Body of pancreas (tissue), 4 donors: ENCODE results near the gene AHCYL2. TPM values are rescaled to one million over a fixed set of nuclear protein-coding genes. Genes with fewer than 3 reads are reported as not detected.

Experiments
- ATAC-seq: fragments of 150-250 bp; one replicate; pipeline ENCODE4 v1.9.1; 2016
- DNase-seq, 4 donors: peaks; one replicate each; pipeline ENCODE4 v3.0.0-alpha.2; 2019
- H3K27ac ChIP-seq, 4 donors: fragments of 200-600 bp; sonication (generic); 1 replicate in 3 of 4; 2 replicates in 1 of 4; pipeline versions ENCODE4 v1.5.1 to v1.6.1; 2016 to 2019; ENCODE audit warnings: mild to moderate bottlenecking in 1 of 4, mixed read lengths in 1 of 4, moderate library complexity in 1 of 4
- H3K27me3 ChIP-seq, 2 donors: fragments of 200-600 bp; sonication (generic); one replicate each; pipeline ENCODE4 v1.6.0; 2016; ENCODE audit warnings: mild to moderate bottlenecking in 1 of 2
- H3K36me3 ChIP-seq, 2 donors: fragments of 200-600 bp; sonication (generic); replicated peaks in 1 of 2; 2 replicates each; pipeline ENCODE4 v1.5.1; 2016; ENCODE audit warnings: low read depth in 2 of 2; ENCODE audit not compliant: insufficient read depth in 1 of 2
- H3K4me1 ChIP-seq: fragments of 200-600 bp; sonication (generic); one replicate; pipeline ENCODE4 v1.6.0; 2016
- H3K4me3 ChIP-seq, 2 donors: fragments of 200-600 bp; sonication (generic); 1 replicate in 1 of 2; 2 replicates in 1 of 2; pipeline ENCODE4 v1.5.1; 2016 to 2019
- H3K9me3 ChIP-seq, 3 donors: fragments of 200-600 bp; sonication (generic); 1 replicate in 2 of 3; 2 replicates in 1 of 3; pipeline ENCODE4 v1.5.1; 2016
- CTCF ChIP-seq, 7 experiments: fragments of 450-650 bp in 4 of 7; fragments of 200-600 bp in 3 of 7; sonication (generic) in 3 of 7; IDR thresholded peaks; one replicate each; pipeline ENCODE4 v1.5.1; 2016 to 2019; ENCODE audit warnings: antibody characterized with exemption in 7 of 7
- POLR2A ChIP-seq, 3 donors: fragments of 450-650 bp; IDR thresholded peaks; one replicate each; pipeline ENCODE4 v1.6.1; 2016; ENCODE audit warnings: antibody characterized with exemption in 3 of 3, mild to moderate bottlenecking in 2 of 3
- WGBS, 2 donors: methylation state at CpG; one replicate each; pipeline ENCODE4 v1.1.5; 2017; 5-methylcytosine and 5-hydroxymethylcytosine counted together
- intact Hi-C: fragments of 100-400 bp; cut with DNase I; formaldehyde crosslinking; loops from one replicate; pipeline ENCODE4 v1.15.1; 2023
- total RNA-seq, 2 donors: library from RNA; depleted of rRNA; stranded (reverse); fragments of >200 nt; gene quantifications; one replicate each; pipeline ENCODE4 v1.1.0, GENCODE V29; 2016

The AHCYL2 gene
- total RNA-seq, 2 donors from 2014 or later: 9.3 to 51.4 TPM

- no peaks in the 10 kb centered on the region for H3K27me3 ChIP-seq
- H3K4me3 ChIP-seq: no peak overlapping the region
- intact Hi-C loops: no loop called here
- ATAC-seq (no peak), DNase-seq (no peak)
- no peaks in the 10 kb centered on the region for H3K9me3 ChIP-seq
- peak overlapping the region in 2 of 4 donors; percentile 34 to 72 for H3K27ac ChIP-seq
- 74 to 80% methylated on average over 5 of the region's 5 CpGs for WGBS, 2 donors
- TF ChIP-seq POLR2A (IDR thresholded peaks at IDR 0.05): no peak
- TF ChIP-seq CTCF (IDR thresholded peaks at IDR 0.05): no peak
- H3K36me3 ChIP-seq: no peaks in the 10 kb centered on the region
- peaks cover 19% of the 10 kb centered on the region for H3K4me1 ChIP-seq
Measured at GRCh38 chr7:129282865-129283264, 58.0 kb downstream of the AHCYL2 start.

- H3K9me3 ChIP-seq: no peaks in the 10 kb centered on the region
- ATAC-seq (peak; percentile 83), DNase-seq (no peak)
- no peak for TF ChIP-seq POLR2A (IDR thresholded peaks at IDR 0.05)
- TF ChIP-seq CTCF (IDR thresholded peaks at IDR 0.05): no peak
- H3K27ac ChIP-seq: peak overlapping the region in 2 of 4 donors; percentile 72 to 76
- no peak overlapping the region for H3K4me3 ChIP-seq
- 54 to 61% methylated on average over 4 of the region's 4 CpGs for WGBS, 2 donors
- no peaks in the 10 kb centered on the region for H3K36me3 ChIP-seq
- H3K27me3 ChIP-seq: no peaks in the 10 kb centered on the region
- H3K4me1 ChIP-seq: peaks cover 19% of the 10 kb centered on the region
- intact Hi-C loops: no loop called here
Measured at GRCh38 chr7:129283936-129284335, 59.1 kb downstream of the AHCYL2 start.

GRCh38 chr7:129285111-129285510 lies 60.3 kb downstream of the AHCYL2 start:
- no peak for TF ChIP-seq POLR2A (IDR thresholded peaks at IDR 0.05)
- TF ChIP-seq CTCF (IDR thresholded peaks at IDR 0.05): no peak
- Histone ChIP-seq H3K36me3 (no peaks in the 10 kb centered on the region), H3K4me3 (no peak overlapping the region), H3K9me3 (no peaks in the 10 kb centered on the region), H3K27me3 (no peaks in the 10 kb centered on the region), H3K27ac (peak overlapping the region in 2 of 4 donors; percentile 45 to 72), H3K4me1 (peaks cover 19% of the 10 kb centered on the region)
- DNase-seq (no peak), ATAC-seq (no peak)
- WGBS, 2 donors: 84 to 86% methylated on average over 2 of the region's 2 CpGs
- intact Hi-C loops: no loop called here

GRCh38 chr7:129292861-129293260 lies 68.0 kb downstream of the AHCYL2 start:
- no peak overlapping the region for H3K27ac ChIP-seq
- no peak for TF ChIP-seq POLR2A (IDR thresholded peaks at IDR 0.05)
- intact Hi-C loops: no loop called here

GRCh38 chr7:129295015-129295423 lies 70.2 kb downstream of the AHCYL2 start:
- no peaks in the 10 kb centered on the region for H3K27me3 ChIP-seq
- ATAC-seq (peak; percentile 53), DNase-seq (peak in 1 of 4 donors; percentile 11)
- intact Hi-C loops: loop anchor here (5.0 kb wide), 1 partner anchor 78 kb away; no protein-coding TSS in a partner anchor
- no peak overlapping the region for H3K4me3 ChIP-seq
- TF ChIP-seq CTCF (IDR thresholded peaks at IDR 0.05) (no peak), POLR2A (IDR thresholded peaks at IDR 0.05) (no peak)
- H3K4me1 ChIP-seq: peaks cover 18% of the 10 kb centered on the region
- 37% methylated on average over 2 of the region's 2 CpGs for WGBS, 2 donors
- H3K9me3 ChIP-seq: no peaks in the 10 kb centered on the region
- no peaks in the 10 kb centered on the region for H3K36me3 ChIP-seq
- H3K27ac ChIP-seq: peak overlapping the region in 2 of 4 donors; percentile 2 to 3

More at GRCh38 chr7:129292861-129293260, 68.0 kb downstream of the AHCYL2 start:
- Histone ChIP-seq H3K4me1 (peaks cover 11% of the 10 kb centered on the region), H3K36me3 (no peaks in the 10 kb centered on the region), H3K27me3 (no peaks in the 10 kb centered on the region), H3K4me3 (no peak overlapping the region), H3K9me3 (no peaks in the 10 kb centered on the region)
- DNase-seq: no peak
- 92 to 93% methylated on average over 3 of the region's 3 CpGs for WGBS, 2 donors
- no peak for ATAC-seq
